ENCODE results near the gene FCMR. TPM values are rescaled to one million over a fixed set of nuclear protein-coding genes. Genes with fewer than 3 reads are reported as not detected.

FCMR gene
- total RNA-seq = 1 to 10 TPM; 1.4 to 3.3 TPM
- long read RNA-seq, donor 1 = 0 reads
- long read RNA-seq, donor 2, partial matches to known transcripts = 1 of 2 reads
- long read RNA-seq, donor 2, other reads (novel, unspliced or antisense) = 1 of 2 reads

- DNase-seq (ENCODE audit: low spot score) = no peak
- intact Hi-C loops (cut with DNase I) = no loop called here
Observed at GRCh38 chr1:206921772-206922265, at the start of gene FCMR. Gene FCMR (minus strand): TSS chr1:206921941. CDS start chr1:206921854, 87 bp downstream.

- DNase-seq (ENCODE audit: low spot score) = no peak
- intact Hi-C loops (cut with DNase I) = no loop called here
Observed at GRCh38 chr1:206971029-206971655, 49.4 kb upstream of the FCMR start.

- intact Hi-C loops (cut with DNase I) = no loop called here
- no peak for DNase-seq (ENCODE audit: low spot score)
Observed at GRCh38 chr1:206970446-206970845, 48.7 kb upstream of the FCMR start, which contains the start of gene FCAMR. Gene FCAMR (minus strand): TSS chr1:206970460. CDS start chr1:206970125, 335 bp downstream.

GRCh38 chr1:206969090-206969489, 47.3 kb upstream of the FCMR start:
- no peak for DNase-seq (ENCODE audit: low spot score)
- intact Hi-C loops (cut with DNase I) = no loop called here

GRCh38 chr1:206967096-206967849, 45.5 kb upstream of the FCMR start:
- intact Hi-C loops (cut with DNase I) = no loop called here
- no peak for DNase-seq (ENCODE audit: low spot score)

GRCh38 chr1:206965781-206966180, 44.0 kb upstream of the FCMR start:
- no peak for DNase-seq (ENCODE audit: low spot score)
- intact Hi-C loops (cut with DNase I) = no loop called here

GRCh38 chr1:206963740-206964139, 42.0 kb upstream of the FCMR start:
- intact Hi-C loops (cut with DNase I) = no loop called here
- no peak for DNase-seq (ENCODE audit: low spot score)

GRCh38 chr1:206963119-206963712, 41.5 kb upstream of the FCMR start:
- no peak for DNase-seq (ENCODE audit: low spot score)
- intact Hi-C loops (cut with DNase I) = no loop called here

GRCh38 chr1:206962272-206962671, 40.5 kb upstream of the FCMR start:
- intact Hi-C loops (cut with DNase I) = no loop called here
- DNase-seq (ENCODE audit: low spot score) = no peak

- intact Hi-C loops (cut with DNase I) = no loop called here
- no peak for DNase-seq (ENCODE audit: low spot score)
Observed at GRCh38 chr1:206961668-206962067, 39.9 kb upstream of the FCMR start.

- DNase-seq (ENCODE audit: low spot score) = no peak
- intact Hi-C loops (cut with DNase I) = no loop called here
Observed at GRCh38 chr1:206960676-206961386, 39.1 kb upstream of the FCMR start.

GRCh38 chr1:206958144-206958543, 36.4 kb upstream of the FCMR start:
- peak; percentile 14 for DNase-seq (ENCODE audit: low spot score)
- intact Hi-C loops (cut with DNase I) = no loop called here

GRCh38 chr1:206957639-206958038, 35.9 kb upstream of the FCMR start:
- intact Hi-C loops (cut with DNase I) = no loop called here
- peak; percentile 72 for DNase-seq (ENCODE audit: low spot score)

- DNase-seq (ENCODE audit: low spot score) = no peak
Observed at GRCh38 chr1:206955476-206956451, 34.0 kb upstream of the FCMR start.

GRCh38 chr1:206954459-206955342, 33.0 kb upstream of the FCMR start:
- intact Hi-C loops (cut with DNase I) = no loop called here
- no peak for DNase-seq (ENCODE audit: low spot score)

More at GRCh38 chr1:206955476-206956451, 34.0 kb upstream of the FCMR start:
- intact Hi-C loops (cut with DNase I) = no loop called here

- DNase-seq (ENCODE audit: low spot score) = no peak
- intact Hi-C loops (cut with DNase I) = no loop called here
Observed at GRCh38 chr1:206953626-206954025, 31.9 kb upstream of the FCMR start.

GRCh38 chr1:206953126-206953525, 31.4 kb upstream of the FCMR start:
- intact Hi-C loops (cut with DNase I) = no loop called here
- DNase-seq (ENCODE audit: low spot score) = peak; percentile 60

Data from posterior vena cava (tissue), 2 donors.